OCI-LY1 (cell line): ENCODE results near the gene DIAPH2.

Experiments
- H2AFZ ChIP-seq: fragments of 200-600 bp; sonication (generic), shearing (Covaris generic); 2 replicates; pipeline ENCODE4 v1.6.0; 2014; ENCODE audit warnings: antibody characterized with exemption, mild to moderate bottlenecking, low read length
- H3F3A ChIP-seq: fragments of 200-600 bp; sonication (generic), shearing (Covaris generic); 2 replicates; pipeline ENCODE4 v1.6.0; 2014; ENCODE audit warnings: mild to moderate bottlenecking, antibody characterized with exemption, low read length, moderate library complexity; ENCODE audit not compliant: insufficient read depth
- H3K27ac ChIP-seq: fragments of 200-600 bp; sonication (generic); 2 replicates; pipeline ENCODE4 v1.5.1; 2014; ENCODE audit warnings: low read length, mixed run types, mild to moderate bottlenecking, low read depth; ENCODE audit not compliant: poor library complexity, severe bottlenecking
- H3K27me3 ChIP-seq: fragments of 200-600 bp; sonication (generic); 2 replicates; pipeline ENCODE4 v1.6.0; 2014; ENCODE audit warnings: antibody characterized with exemption, mild to moderate bottlenecking, low read length, moderate library complexity; ENCODE audit not compliant: insufficient read depth
- H3K36me3 ChIP-seq: fragments of 200-600 bp; sonication (generic); 2 replicates; pipeline ENCODE4 v1.6.1; 2014; ENCODE audit warnings: mild to moderate bottlenecking, antibody characterized with exemption, low read length, moderate library complexity, mixed read lengths; ENCODE audit not compliant: insufficient read depth
- H3K4me1 ChIP-seq: fragments of 200-600 bp; sonication (generic); 2 replicates; pipeline ENCODE4 v1.5.1; 2014; ENCODE audit warnings: mild to moderate bottlenecking, low read length, moderate library complexity; ENCODE audit not compliant: insufficient read depth, severe bottlenecking
- H3K4me2 ChIP-seq: fragments of 200-600 bp; sonication (generic), shearing (Covaris generic); 2 replicates; pipeline ENCODE4 v1.6.1; 2014; ENCODE audit warnings: low read length
- H3K4me3 ChIP-seq: fragments of 200-600 bp; sonication (generic); 2 replicates; pipeline ENCODE4 v1.5.1; 2014; ENCODE audit warnings: low read length, low read depth, mild to moderate bottlenecking, mixed read lengths; ENCODE audit not compliant: poor library complexity, severe bottlenecking
- H3K79me2 ChIP-seq: fragments of 200-600 bp; shearing (Covaris generic); 2 replicates; pipeline ENCODE4 v1.6.1; 2016; ENCODE audit warnings: mixed run types, low read length, mixed read lengths; ENCODE audit not compliant: insufficient read depth
- H3K9ac ChIP-seq: fragments of 200-600 bp; sonication (generic), shearing (Covaris generic); 2 replicates; pipeline ENCODE4 v1.6.1; 2014; ENCODE audit warnings: mild to moderate bottlenecking, low read length, mixed read lengths
- H3K9me2 ChIP-seq: fragments of 200-600 bp; sonication (generic), shearing (Covaris generic); 2 replicates; pipeline ENCODE4 v1.6.1; 2014; ENCODE audit warnings: low read depth, mild to moderate bottlenecking, low read length, mixed read lengths
- H3K9me3 ChIP-seq: fragments of 200-600 bp; shearing (Covaris generic); 2 replicates; pipeline ENCODE4 v1.6.1; 2014; ENCODE audit warnings: low read length, mixed read lengths
- H4K20me1 ChIP-seq: fragments of 200-600 bp; sonication (generic), shearing (Covaris generic); 2 replicates; pipeline ENCODE4 v1.6.0; 2016; ENCODE audit warnings: mild to moderate bottlenecking, low read length; ENCODE audit not compliant: insufficient read depth
- EZH2 ChIP-seq: fragments of 200-600 bp; sonication (generic), shearing (Covaris generic); IDR thresholded peaks from 2 replicates; pipeline ENCODE4 v1.8.0; 2017; ENCODE audit warnings: borderline replicate concordance, mixed run types, mild to moderate bottlenecking, antibody characterized with exemption, low read length, moderate library complexity, mixed read lengths
- TF ChIP-seq, protein P1 (sequence below): fragments of 200-600 bp; sonication (generic), shearing (Covaris generic); IDR thresholded peaks from 2 replicates; pipeline ENCODE4 v1.5.1; 2017; ENCODE audit warnings: mild to moderate bottlenecking, antibody characterized with exemption, low read length, moderate library complexity, mixed read lengths

Gene DIAPH2

DNA sequence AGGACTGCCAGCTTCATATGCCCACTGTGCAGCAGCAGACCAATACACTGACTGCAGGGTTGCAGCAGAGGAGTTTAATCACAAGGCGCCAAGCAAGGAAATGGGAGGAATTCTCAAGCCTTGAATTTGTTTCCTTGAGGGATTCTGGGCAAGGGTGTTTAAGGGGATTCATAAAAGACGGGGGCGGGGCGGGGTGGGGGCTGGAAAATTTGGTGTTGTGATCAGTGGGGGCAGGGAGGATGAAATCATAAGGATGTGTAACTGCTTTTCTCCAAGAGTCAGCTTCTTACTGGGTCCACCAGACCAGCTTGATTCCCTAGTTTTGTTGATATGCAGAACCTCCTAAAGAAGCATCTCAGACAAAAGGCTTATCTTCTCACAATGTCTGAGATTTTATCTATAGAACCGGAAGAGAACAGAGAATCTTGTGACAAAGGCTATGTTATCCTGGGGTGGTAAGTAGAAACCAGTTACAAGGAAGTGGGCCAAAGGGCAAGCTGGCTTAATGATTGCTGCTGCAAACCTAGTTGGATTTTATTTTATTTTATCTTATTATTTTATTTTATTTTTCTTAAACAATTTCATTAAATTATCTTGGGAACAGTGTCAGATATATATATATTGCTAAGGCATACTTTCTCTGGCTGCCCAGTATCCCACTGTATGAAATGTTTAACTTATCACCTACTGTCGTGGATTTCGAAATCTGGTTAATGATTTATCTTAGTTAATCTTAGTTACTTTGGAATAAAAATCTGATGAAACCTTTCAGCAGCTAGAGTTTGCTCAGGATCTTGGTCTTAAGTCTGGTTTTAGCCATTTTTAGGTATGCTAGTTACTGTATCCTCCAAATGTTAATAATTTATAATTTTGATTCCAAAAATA is 475.5 kb downstream of the DIAPH2 start:
- Histone ChIP-seq H3K4me2 (no peak overlapping the region), H3K27ac (no peak overlapping the region), H2AFZ (no peak overlapping the region)

DNA sequence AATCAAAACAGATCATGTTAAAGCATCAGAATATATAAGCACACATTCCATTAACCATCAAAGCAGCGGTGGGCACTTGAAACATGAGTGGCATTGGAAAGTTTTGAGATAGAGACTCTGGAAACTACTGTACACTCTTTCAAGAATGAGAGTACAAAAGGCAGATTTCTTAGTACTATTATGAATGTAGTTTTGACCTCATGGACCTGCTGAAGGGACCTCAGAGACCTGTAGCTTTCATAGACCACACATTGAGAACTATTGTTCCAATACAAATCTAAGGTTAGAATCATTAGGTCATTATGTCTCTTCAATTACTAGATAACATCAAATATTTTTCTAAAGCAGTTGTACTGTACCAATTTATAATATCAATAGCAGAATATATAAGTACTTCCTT is 482.7 kb downstream of the DIAPH2 start:
- Histone ChIP-seq H3F3A (no peaks in the 10 kb centered on the region), H3K27ac (no peak overlapping the region), H3K4me2 (no peak overlapping the region; the same call in 1 of the 2 replicates), H3K9ac (no peak overlapping the region), H3K27me3 (no peaks in the 10 kb centered on the region), H3K9me2 (no peaks in the 10 kb centered on the region), H3K9me3 (no peaks in the 10 kb centered on the region), H3K4me1 (peaks cover 27% of the 10 kb centered on the region), H3K79me2 (no peaks in the 10 kb centered on the region), H3K4me3 (no peak overlapping the region), H4K20me1 (no peaks in the 10 kb centered on the region), H3K36me3 (no peaks in the 10 kb centered on the region), H2AFZ (no peak overlapping the region)
- TF ChIP-seq, protein P1, sequence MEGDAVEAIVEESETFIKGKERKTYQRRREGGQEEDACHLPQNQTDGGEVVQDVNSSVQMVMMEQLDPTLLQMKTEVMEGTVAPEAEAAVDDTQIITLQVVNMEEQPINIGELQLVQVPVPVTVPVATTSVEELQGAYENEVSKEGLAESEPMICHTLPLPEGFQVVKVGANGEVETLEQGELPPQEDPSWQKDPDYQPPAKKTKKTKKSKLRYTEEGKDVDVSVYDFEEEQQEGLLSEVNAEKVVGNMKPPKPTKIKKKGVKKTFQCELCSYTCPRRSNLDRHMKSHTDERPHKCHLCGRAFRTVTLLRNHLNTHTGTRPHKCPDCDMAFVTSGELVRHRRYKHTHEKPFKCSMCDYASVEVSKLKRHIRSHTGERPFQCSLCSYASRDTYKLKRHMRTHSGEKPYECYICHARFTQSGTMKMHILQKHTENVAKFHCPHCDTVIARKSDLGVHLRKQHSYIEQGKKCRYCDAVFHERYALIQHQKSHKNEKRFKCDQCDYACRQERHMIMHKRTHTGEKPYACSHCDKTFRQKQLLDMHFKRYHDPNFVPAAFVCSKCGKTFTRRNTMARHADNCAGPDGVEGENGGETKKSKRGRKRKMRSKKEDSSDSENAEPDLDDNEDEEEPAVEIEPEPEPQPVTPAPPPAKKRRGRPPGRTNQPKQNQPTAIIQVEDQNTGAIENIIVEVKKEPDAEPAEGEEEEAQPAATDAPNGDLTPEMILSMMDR: no peak
- no peak for TF ChIP-seq EZH2

More for the DNA sequence above, 475.5 kb downstream of the DIAPH2 start:
- no peaks in the 10 kb centered on the region for H3K9me3 ChIP-seq
- no peak for TF ChIP-seq EZH2
- TF ChIP-seq, protein P1: no peak
- H3K79me2 ChIP-seq: no peaks in the 10 kb centered on the region
- no peak overlapping the region for H3K4me3 ChIP-seq
- no peaks in the 10 kb centered on the region for H3K9me2 ChIP-seq
- no peaks in the 10 kb centered on the region for H3K4me1 ChIP-seq
- H3K36me3 ChIP-seq: no peaks in the 10 kb centered on the region
- H3K27me3 ChIP-seq: no peaks in the 10 kb centered on the region
- H3K9ac ChIP-seq: no peak overlapping the region
- no peaks in the 10 kb centered on the region for H4K20me1 ChIP-seq
- H3F3A ChIP-seq: no peaks in the 10 kb centered on the region

DNA sequence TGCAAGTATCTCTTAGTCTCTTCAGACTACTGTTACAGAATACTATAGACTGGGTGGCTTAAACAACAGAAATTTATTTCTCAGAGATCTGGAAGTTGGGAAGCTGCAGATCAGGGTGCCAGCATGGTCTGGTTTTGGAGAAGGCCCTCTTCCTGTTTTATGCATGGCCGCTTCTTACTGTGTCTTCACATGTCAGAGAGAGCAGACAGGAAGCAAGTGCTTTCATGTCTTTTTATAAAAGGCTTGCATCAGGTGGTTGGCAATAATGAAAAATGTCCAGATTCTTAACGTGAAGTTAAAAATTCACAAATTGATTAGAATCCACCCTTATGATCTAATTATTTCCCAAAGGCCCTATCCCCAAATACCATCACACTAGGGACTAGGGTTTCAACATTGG is 484.0 kb downstream of the DIAPH2 start:
- no peaks in the 10 kb centered on the region for H3K79me2 ChIP-seq
- no peak overlapping the region for H2AFZ ChIP-seq
- H3F3A ChIP-seq: no peaks in the 10 kb centered on the region
- H4K20me1 ChIP-seq: no peaks in the 10 kb centered on the region
- peak overlapping the region; percentile 39; the same call in 1 of the 2 replicates for H3K4me2 ChIP-seq
- peaks cover 27% of the 10 kb centered on the region for H3K4me1 ChIP-seq
- no peaks in the 10 kb centered on the region for H3K36me3 ChIP-seq
- no peaks in the 10 kb centered on the region for H3K27me3 ChIP-seq
- peak overlapping the region; percentile 78 for H3K27ac ChIP-seq
- no peaks in the 10 kb centered on the region for H3K9me3 ChIP-seq
- H3K4me3 ChIP-seq: no peak overlapping the region
- no peaks in the 10 kb centered on the region for H3K9me2 ChIP-seq
- H3K9ac ChIP-seq: no peak overlapping the region
- TF ChIP-seq, protein P1: no peak
- TF ChIP-seq EZH2: no peak
